HG03469 (cell line): ENCODE data around the gene ARHGEF2.
"Not testable (repeated sequence)": the region's sequence is repeated elsewhere in the genome, so short reads cannot be mapped to it uniquely, and the experiment has no call there.

ENCODE experiments used
- ATAC-seq: cut with Tn5 transposase; IDR thresholded peaks from one replicate; pipeline ENCODE4 v1.9.1; 2021; ENCODE audit warnings: mild to moderate bottlenecking, moderate library complexity, moderate number of reproducible peaks; ENCODE audit not compliant: unreplicated experiment

ARHGEF2 gene

GRCh38 chr1:155993595-155993994 lies 15.2 kb upstream of the ARHGEF2 start:
- ATAC-seq = no peak

GRCh38 chr1:155990005-155990739 lies 11.8 kb upstream of the ARHGEF2 start:
- no peak for ATAC-seq

- ATAC-seq = no peak
Observed at GRCh38 chr1:155989242-155990004, 11.1 kb upstream of the ARHGEF2 start.

GRCh38 chr1:155984903-155985645 lies 6.7 kb upstream of the ARHGEF2 start:
- not testable (repeated sequence) for ATAC-seq

GRCh38 chr1:155984341-155984740 lies 6.0 kb upstream of the ARHGEF2 start:
- no peak for ATAC-seq

GRCh38 chr1:155983191-155984024 lies 5.1 kb upstream of the ARHGEF2 start:
- no peak for ATAC-seq

GRCh38 chr1:155982106-155982505 lies 3.8 kb upstream of the ARHGEF2 start:
- no peak for ATAC-seq

GRCh38 chr1:155981266-155982088 lies 3.1 kb upstream of the ARHGEF2 start:
- ATAC-seq = no peak

- no peak for ATAC-seq
Observed at GRCh38 chr1:155979597-155980343, 1.4 kb upstream of the ARHGEF2 start.

GRCh38 chr1:155978973-155979429 lies 654 bp upstream of the ARHGEF2 start:
- no peak for ATAC-seq

GRCh38 chr1:155977690-155978324 lies 540 bp downstream of the ARHGEF2 start:
- ATAC-seq = no peak

GRCh38 chr1:155976913-155977689 lies 1.2 kb downstream of the ARHGEF2 start:
- ATAC-seq = no peak

- no peak for ATAC-seq
Observed at GRCh38 chr1:155976062-155976912, 2.1 kb downstream of the ARHGEF2 start.

GRCh38 chr1:155975375-155976061 lies 2.8 kb downstream of the ARHGEF2 start:
- ATAC-seq = no peak

- no peak for ATAC-seq
Observed at GRCh38 chr1:155974208-155975115, 3.9 kb downstream of the ARHGEF2 start.
